ENCODE results near the gene PFDN2. TPM values are rescaled to one million over a fixed set of nuclear protein-coding genes. Genes with fewer than 3 reads are reported as not detected.

PFDN2 gene
- total RNA-seq, 1 donor from 2014 or later = 132 TPM

GRCh38 chr1:161158316-161159010, 40.6 kb upstream of the PFDN2 start:
- peaks cover 1% of the 10 kb centered on the region for H3K36me3 ChIP-seq (ENCODE audit: control insufficient read depth, insufficient read depth, low read length)
- DNase-seq (ENCODE audit: low read depth) = no peak
- H3K27me3 ChIP-seq (ENCODE audit: control insufficient read depth, insufficient read depth, low read length) = no peaks in the 10 kb centered on the region
- H3K4me3 ChIP-seq (ENCODE audit: low read depth, low read length) = no peak overlapping the region
- TF ChIP-seq CTCF (IDR thresholded peaks at IDR 0.05; ENCODE audit: insufficient read depth, low read length, poor library complexity, severe bottlenecking) = no peak

- H3K4me3 ChIP-seq (ENCODE audit: low read depth, low read length) = no peak overlapping the region
- no peak for TF ChIP-seq CTCF (IDR thresholded peaks at IDR 0.05; ENCODE audit: insufficient read depth, low read length, poor library complexity, severe bottlenecking)
- DNase-seq (ENCODE audit: low read depth) = no peak
- peaks cover 1% of the 10 kb centered on the region for H3K36me3 ChIP-seq (ENCODE audit: control insufficient read depth, insufficient read depth, low read length)
- H3K27me3 ChIP-seq (ENCODE audit: control insufficient read depth, insufficient read depth, low read length) = no peaks in the 10 kb centered on the region
These were observed 40.0 kb upstream of the PFDN2 start for GRCh38 chr1:161157867-161158266.

DNA sequence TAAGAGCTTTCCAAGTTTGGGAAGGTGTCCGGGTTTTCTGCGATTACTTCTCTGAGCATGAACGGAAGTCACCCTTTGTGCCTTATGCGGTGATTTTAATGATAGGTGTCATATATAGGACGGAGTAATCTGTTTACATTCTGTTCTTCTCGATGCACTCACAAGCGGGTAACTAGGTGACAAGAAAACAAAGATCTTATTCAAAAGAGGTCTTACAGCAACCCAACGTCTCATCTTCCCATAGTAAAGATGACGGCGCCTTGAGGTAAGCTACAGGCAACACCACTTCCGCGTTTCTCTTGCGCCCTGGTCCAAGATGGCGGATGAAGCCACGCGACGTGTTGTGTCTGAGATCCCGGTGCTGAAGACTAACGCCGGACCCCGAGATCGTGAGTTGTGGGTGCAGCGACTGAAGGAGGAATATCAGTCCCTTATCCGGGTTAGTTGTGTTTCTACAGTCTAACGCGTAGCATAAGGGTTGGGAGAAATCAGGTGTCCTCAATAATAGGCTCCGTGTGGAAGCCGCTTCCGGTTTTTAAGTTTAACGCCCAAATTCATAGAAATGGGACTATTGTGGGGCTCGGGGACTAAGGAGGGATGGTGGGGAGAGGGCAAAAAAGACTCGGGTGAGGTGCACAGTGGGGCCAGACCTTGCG, 36.0 kb upstream of the PFDN2 start, which contains the start of gene UFC1:
UFC1 (plus strand) TSS at position 297 of the 656 bp plus-strand sequence; CDS start at position 317, 20 bp downstream.
- Histone ChIP-seq H3K36me3 (ENCODE audit: control insufficient read depth, insufficient read depth, low read length) (peaks cover 1% of the 10 kb centered on the region), H3K27me3 (ENCODE audit: control insufficient read depth, insufficient read depth, low read length) (no peaks in the 10 kb centered on the region), H3K4me3 (ENCODE audit: low read depth, low read length) (peak within 1 kb of the TSS; percentile 83)
- no peak for DNase-seq (ENCODE audit: low read depth)
- TF ChIP-seq CTCF (IDR thresholded peaks at IDR 0.05; ENCODE audit: insufficient read depth, low read length, poor library complexity, severe bottlenecking) = no peak

DNA sequence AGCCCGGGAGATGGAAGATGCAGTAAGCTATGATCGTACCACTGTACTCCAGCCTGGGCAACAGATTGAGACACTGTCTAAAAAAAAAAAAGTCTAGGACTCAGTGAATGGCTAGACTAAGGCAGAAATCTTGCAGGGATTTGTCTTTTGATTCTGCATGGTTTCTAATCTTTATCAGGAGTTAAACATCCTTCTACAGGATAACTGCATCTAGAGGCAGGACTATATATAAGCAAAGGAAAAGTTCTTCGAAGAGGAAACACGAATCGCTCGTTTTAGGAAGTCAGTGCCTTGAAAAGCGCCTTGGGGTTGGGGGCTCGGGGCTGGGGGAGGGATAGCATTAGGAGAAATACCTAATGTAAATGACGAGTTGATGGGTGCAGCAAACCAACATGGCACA, 35.3 kb upstream of the PFDN2 start:
- Histone ChIP-seq H3K27me3 (ENCODE audit: control insufficient read depth, insufficient read depth, low read length) (no peaks in the 10 kb centered on the region), H3K36me3 (ENCODE audit: control insufficient read depth, insufficient read depth, low read length) (peaks cover 1% of the 10 kb centered on the region), H3K4me3 (ENCODE audit: low read depth, low read length) (peak overlapping the region; percentile 83)
- DNase-seq (ENCODE audit: low read depth) = no peak
- TF ChIP-seq CTCF (IDR thresholded peaks at IDR 0.05; ENCODE audit: insufficient read depth, low read length, poor library complexity, severe bottlenecking) = no peak

DNA sequence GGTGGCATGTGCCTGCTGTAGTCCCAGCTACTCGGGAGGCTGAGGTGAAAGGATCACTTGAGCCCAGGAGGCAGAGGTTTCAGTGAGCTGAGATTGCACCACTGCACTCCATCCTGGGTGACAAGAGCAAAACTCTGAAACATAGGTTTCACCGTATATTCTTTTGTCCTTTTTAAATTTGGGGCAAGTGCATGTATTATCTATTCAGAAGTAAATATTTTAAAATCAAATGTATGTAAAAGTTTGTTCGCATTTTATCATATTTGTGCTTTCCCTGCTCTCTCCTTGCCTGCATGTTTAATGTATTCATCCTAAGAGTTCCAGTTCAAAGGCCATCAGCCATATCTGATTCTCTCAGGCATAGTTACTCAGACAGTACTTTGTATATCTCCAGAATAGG, 28.0 kb upstream of the PFDN2 start:
- no peak for TF ChIP-seq CTCF (IDR thresholded peaks at IDR 0.05; ENCODE audit: insufficient read depth, low read length, poor library complexity, severe bottlenecking)
- DNase-seq (ENCODE audit: low read depth) = no peak

More for the DNA sequence above, 28.0 kb upstream of the PFDN2 start:
- Histone ChIP-seq H3K4me3 (ENCODE audit: low read depth, low read length) (no peak overlapping the region), H3K36me3 (ENCODE audit: control insufficient read depth, insufficient read depth, low read length) (no peaks in the 10 kb centered on the region), H3K27me3 (ENCODE audit: control insufficient read depth, insufficient read depth, low read length) (no peaks in the 10 kb centered on the region)

Measured in kidney epithelial cell (primary cell).